GM12891 (cell line): Measurements from ENCODE around the gene PLEKHM2.

ENCODE experiments used
- PAX5 ChIP-seq: IDR thresholded peaks from 2 replicates; pipeline ENCODE4 v1.6.1; 2011; ENCODE audit warnings: low read length, moderate library complexity, mild to moderate bottlenecking; ENCODE audit not compliant: insufficient read depth, severe bottlenecking
- POLR2AphosphoS5 ChIP-seq: IDR thresholded peaks from 2 replicates; pipeline ENCODE4 v1.6.1; 2011; ENCODE audit warnings: low read depth, low read length, control low read depth

DNA sequence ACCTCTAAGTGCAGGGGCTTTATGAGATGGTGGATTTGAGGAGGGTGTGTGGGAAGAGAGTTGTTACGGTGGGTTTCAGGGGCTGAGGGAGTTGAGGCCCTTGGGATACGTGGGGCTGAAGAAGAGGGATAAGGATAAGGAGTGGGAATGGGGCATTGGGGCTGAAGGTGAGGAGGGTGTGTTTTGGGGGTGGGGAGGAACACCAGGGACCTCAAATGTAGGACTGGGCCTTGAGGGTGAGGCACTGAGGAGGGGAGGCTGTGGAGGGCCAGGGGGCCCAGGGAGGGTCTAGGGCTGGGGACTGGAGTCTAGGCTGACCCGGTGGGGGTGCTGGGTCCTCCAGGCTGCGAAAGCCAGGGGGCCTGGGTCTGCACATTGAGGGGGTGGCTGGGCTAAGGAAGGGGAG is 1.2 kb upstream of the PLEKHM2 start:
- TF ChIP-seq POLR2AphosphoS5 (no peak), PAX5 (no peak)
